ENCODE measurements around the gene EEA1. TPM values are rescaled to one million over a fixed set of nuclear protein-coding genes. Genes with fewer than 3 reads are reported as not detected.

Gene EEA1
- total RNA-seq, 1 experiment from 2014 or later: 9.7 TPM

- no peak for DNase-seq (ENCODE audit: low read depth)
- in situ Hi-C loops (cut with HindIII; ENCODE audit: low pct_unique_long_range_greater_than_20kb, low sequenced_read_pairs): no loop called here
Observed at GRCh38 chr12:92943482-92944250, 14.6 kb upstream of the EEA1 start.

GRCh38 chr12:92942905-92943304 lies 13.8 kb upstream of the EEA1 start:
- in situ Hi-C loops (cut with HindIII; ENCODE audit: low pct_unique_long_range_greater_than_20kb, low sequenced_read_pairs): no loop called here
- no peak for DNase-seq (ENCODE audit: low read depth)

GRCh38 chr12:92939116-92939515 lies 10.0 kb upstream of the EEA1 start:
- in situ Hi-C loops (cut with HindIII; ENCODE audit: low pct_unique_long_range_greater_than_20kb, low sequenced_read_pairs): no loop called here

GRCh38 chr12:92938638-92939037 lies 9.5 kb upstream of the EEA1 start:
- in situ Hi-C loops (cut with HindIII; ENCODE audit: low pct_unique_long_range_greater_than_20kb, low sequenced_read_pairs): no loop called here
- DNase-seq (ENCODE audit: low read depth): no peak

More at GRCh38 chr12:92939116-92939515, 10.0 kb upstream of the EEA1 start:
- DNase-seq (ENCODE audit: low read depth): no peak

GRCh38 chr12:92938018-92938417 lies 8.9 kb upstream of the EEA1 start:
- in situ Hi-C loops (cut with HindIII; ENCODE audit: low pct_unique_long_range_greater_than_20kb, low sequenced_read_pairs): no loop called here
- no peak for DNase-seq (ENCODE audit: low read depth)

- no peak for DNase-seq (ENCODE audit: low read depth)
- in situ Hi-C loops (cut with HindIII; ENCODE audit: low pct_unique_long_range_greater_than_20kb, low sequenced_read_pairs): no loop called here
Observed at GRCh38 chr12:92933606-92934005, 4.5 kb upstream of the EEA1 start.

- in situ Hi-C loops (cut with HindIII; ENCODE audit: low pct_unique_long_range_greater_than_20kb, low sequenced_read_pairs): no loop called here
- no peak for DNase-seq (ENCODE audit: low read depth)
Observed at GRCh38 chr12:92930421-92930820, 1.3 kb upstream of the EEA1 start.

- DNase-seq (ENCODE audit: low read depth): no peak
- in situ Hi-C loops (cut with HindIII; ENCODE audit: low pct_unique_long_range_greater_than_20kb, low sequenced_read_pairs): no loop called here
Observed at GRCh38 chr12:92929983-92930382, 888 bp upstream of the EEA1 start.

GRCh38 chr12:92928421-92928961 lies 604 bp downstream of the EEA1 start:
- DNase-seq (ENCODE audit: low read depth): no peak
- in situ Hi-C loops (cut with HindIII; ENCODE audit: low pct_unique_long_range_greater_than_20kb, low sequenced_read_pairs): no loop called here

- in situ Hi-C loops (cut with HindIII; ENCODE audit: low pct_unique_long_range_greater_than_20kb, low sequenced_read_pairs): no loop called here
- peak; percentile 47 for DNase-seq (ENCODE audit: low read depth)
Observed at GRCh38 chr12:92927436-92928281, 1.4 kb downstream of the EEA1 start.

- no peak for DNase-seq (ENCODE audit: low read depth)
- in situ Hi-C loops (cut with HindIII; ENCODE audit: low pct_unique_long_range_greater_than_20kb, low sequenced_read_pairs): no loop called here
Observed at GRCh38 chr12:92927055-92927435, 2.0 kb downstream of the EEA1 start.

GRCh38 chr12:92926549-92926948 lies 2.5 kb downstream of the EEA1 start:
- in situ Hi-C loops (cut with HindIII; ENCODE audit: low pct_unique_long_range_greater_than_20kb, low sequenced_read_pairs): no loop called here
- DNase-seq (ENCODE audit: low read depth): no peak

- in situ Hi-C loops (cut with HindIII; ENCODE audit: low pct_unique_long_range_greater_than_20kb, low sequenced_read_pairs): no loop called here
- DNase-seq (ENCODE audit: low read depth): no peak
Observed at GRCh38 chr12:92921877-92922276, 7.2 kb downstream of the EEA1 start.

- DNase-seq (ENCODE audit: low read depth): no peak
- in situ Hi-C loops (cut with HindIII; ENCODE audit: low pct_unique_long_range_greater_than_20kb, low sequenced_read_pairs): no loop called here
Observed at GRCh38 chr12:92915365-92915764, 13.7 kb downstream of the EEA1 start.

GRCh38 chr12:92914170-92914569 lies 14.9 kb downstream of the EEA1 start:
- DNase-seq (ENCODE audit: low read depth): no peak
- in situ Hi-C loops (cut with HindIII; ENCODE audit: low pct_unique_long_range_greater_than_20kb, low sequenced_read_pairs): no loop called here

- in situ Hi-C loops (cut with HindIII; ENCODE audit: low pct_unique_long_range_greater_than_20kb, low sequenced_read_pairs): no loop called here
- no peak for DNase-seq (ENCODE audit: low read depth)
Observed at GRCh38 chr12:92912672-92913071, 16.4 kb downstream of the EEA1 start.

- in situ Hi-C loops (cut with HindIII; ENCODE audit: low pct_unique_long_range_greater_than_20kb, low sequenced_read_pairs): no loop called here
- peak; percentile 54 for DNase-seq (ENCODE audit: low read depth)
Observed at GRCh38 chr12:92912052-92912451, 17.0 kb downstream of the EEA1 start.

GRCh38 chr12:92911339-92911738 lies 17.8 kb downstream of the EEA1 start:
- no peak for DNase-seq (ENCODE audit: low read depth)
- in situ Hi-C loops (cut with HindIII; ENCODE audit: low pct_unique_long_range_greater_than_20kb, low sequenced_read_pairs): no loop called here

- in situ Hi-C loops (cut with HindIII; ENCODE audit: low pct_unique_long_range_greater_than_20kb, low sequenced_read_pairs): no loop called here
- DNase-seq (ENCODE audit: low read depth): no peak
Observed at GRCh38 chr12:92908108-92908507, 21.0 kb downstream of the EEA1 start.

Measured in Caki2 (cell line).